PFSK-1 (cell line): ENCODE results near the gene PPL.

Experiments
- FOXP2 ChIP-seq: optimal IDR thresholded peaks from 2 replicates; pipeline ENCODE3; 2011; ENCODE audit warnings: borderline replicate concordance, control low read depth, inconsistent platforms; ENCODE audit not compliant: insufficient read depth; ENCODE audit errors: extremely low read length, extremely low read depth
- POLR2AphosphoS5 ChIP-seq: IDR thresholded peaks from 2 replicates; pipeline ENCODE4 v1.6.1; 2012; ENCODE audit warnings: low read depth, mild to moderate bottlenecking, control low read depth, low read length, moderate library complexity
- SIN3A ChIP-seq: IDR thresholded peaks from 2 replicates; pipeline ENCODE4 v1.6.1; 2012; ENCODE audit warnings: mild to moderate bottlenecking, low read length, moderate library complexity, borderline replicate concordance; ENCODE audit not compliant: insufficient read depth
- TAF1 ChIP-seq: IDR thresholded peaks from 2 replicates; pipeline ENCODE4 v1.6.1; 2012; ENCODE audit warnings: low read length, control low read depth, borderline replicate concordance; ENCODE audit not compliant: insufficient read depth
- TF ChIP-seq, protein P1 (sequence below), 2 experiments: IDR thresholded peaks; 2 replicates each; pipeline versions ENCODE4 v1.6.1 to v1.8.0; 2011 to 2012; ENCODE audit warnings: low read depth in 2 of 2, low read length in 2 of 2, control low read depth in 1 of 2, inconsistent platforms in 1 of 2, mild to moderate bottlenecking in 1 of 2, moderate library complexity in 1 of 2; ENCODE audit not compliant: insufficient read depth in 1 of 2

Gene PPL

DNA sequence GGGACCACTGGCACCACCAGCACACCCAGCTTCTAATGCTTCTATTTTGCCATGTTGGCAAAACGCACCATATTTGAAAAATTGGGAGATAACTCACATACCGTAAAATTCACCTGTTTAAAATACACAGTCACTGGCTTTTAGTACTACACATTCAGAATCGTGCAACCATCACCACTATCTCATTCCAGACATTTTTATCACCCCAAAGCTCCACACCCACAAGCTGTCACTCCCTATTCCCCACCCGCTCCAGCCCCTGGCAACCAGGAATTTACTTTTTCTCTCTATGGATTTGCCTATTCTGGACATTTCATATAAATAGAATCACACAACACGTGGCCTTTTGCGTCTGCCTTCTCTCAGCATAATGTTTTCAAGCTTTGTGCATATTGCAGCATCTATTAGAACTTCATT is 25.0 kb downstream of the PPL start:
- TF ChIP-seq SIN3A (no peak), TAF1 (no peak), POLR2AphosphoS5 (no peak)

DNA sequence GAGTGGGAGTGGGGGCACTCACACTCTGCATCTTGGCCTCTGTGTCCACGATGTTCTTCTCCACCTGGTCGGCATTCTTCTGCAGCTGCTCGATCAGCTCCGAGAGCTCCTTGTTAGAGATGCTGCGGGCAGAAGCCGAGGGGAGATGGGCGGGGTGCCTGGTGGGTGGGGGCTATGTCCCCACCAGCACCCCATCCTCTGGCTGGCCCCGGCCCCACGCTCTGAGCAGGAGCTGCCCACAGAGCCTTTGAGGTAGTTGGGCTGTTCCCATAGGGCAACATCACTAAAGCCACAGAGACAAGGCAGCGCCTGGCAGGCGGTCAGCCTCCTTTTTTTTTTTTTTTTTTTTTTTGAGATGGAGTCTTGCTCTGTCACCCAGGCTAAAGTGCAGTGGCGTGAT is 26.1 kb downstream of the PPL start:
- TF ChIP-seq POLR2AphosphoS5 (no peak), FOXP2 (no peak), SIN3A (no peak), TAF1 (no peak)
- TF ChIP-seq, protein P1, sequence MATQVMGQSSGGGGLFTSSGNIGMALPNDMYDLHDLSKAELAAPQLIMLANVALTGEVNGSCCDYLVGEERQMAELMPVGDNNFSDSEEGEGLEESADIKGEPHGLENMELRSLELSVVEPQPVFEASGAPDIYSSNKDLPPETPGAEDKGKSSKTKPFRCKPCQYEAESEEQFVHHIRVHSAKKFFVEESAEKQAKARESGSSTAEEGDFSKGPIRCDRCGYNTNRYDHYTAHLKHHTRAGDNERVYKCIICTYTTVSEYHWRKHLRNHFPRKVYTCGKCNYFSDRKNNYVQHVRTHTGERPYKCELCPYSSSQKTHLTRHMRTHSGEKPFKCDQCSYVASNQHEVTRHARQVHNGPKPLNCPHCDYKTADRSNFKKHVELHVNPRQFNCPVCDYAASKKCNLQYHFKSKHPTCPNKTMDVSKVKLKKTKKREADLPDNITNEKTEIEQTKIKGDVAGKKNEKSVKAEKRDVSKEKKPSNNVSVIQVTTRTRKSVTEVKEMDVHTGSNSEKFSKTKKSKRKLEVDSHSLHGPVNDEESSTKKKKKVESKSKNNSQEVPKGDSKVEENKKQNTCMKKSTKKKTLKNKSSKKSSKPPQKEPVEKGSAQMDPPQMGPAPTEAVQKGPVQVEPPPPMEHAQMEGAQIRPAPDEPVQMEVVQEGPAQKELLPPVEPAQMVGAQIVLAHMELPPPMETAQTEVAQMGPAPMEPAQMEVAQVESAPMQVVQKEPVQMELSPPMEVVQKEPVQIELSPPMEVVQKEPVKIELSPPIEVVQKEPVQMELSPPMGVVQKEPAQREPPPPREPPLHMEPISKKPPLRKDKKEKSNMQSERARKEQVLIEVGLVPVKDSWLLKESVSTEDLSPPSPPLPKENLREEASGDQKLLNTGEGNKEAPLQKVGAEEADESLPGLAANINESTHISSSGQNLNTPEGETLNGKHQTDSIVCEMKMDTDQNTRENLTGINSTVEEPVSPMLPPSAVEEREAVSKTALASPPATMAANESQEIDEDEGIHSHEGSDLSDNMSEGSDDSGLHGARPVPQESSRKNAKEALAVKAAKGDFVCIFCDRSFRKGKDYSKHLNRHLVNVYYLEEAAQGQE (IDR thresholded peaks at IDR 0.05; ENCODE audit: insufficient read depth in 1 of 2, low read depth in 2 of 2, low read length in 2 of 2), result no peak

DNA sequence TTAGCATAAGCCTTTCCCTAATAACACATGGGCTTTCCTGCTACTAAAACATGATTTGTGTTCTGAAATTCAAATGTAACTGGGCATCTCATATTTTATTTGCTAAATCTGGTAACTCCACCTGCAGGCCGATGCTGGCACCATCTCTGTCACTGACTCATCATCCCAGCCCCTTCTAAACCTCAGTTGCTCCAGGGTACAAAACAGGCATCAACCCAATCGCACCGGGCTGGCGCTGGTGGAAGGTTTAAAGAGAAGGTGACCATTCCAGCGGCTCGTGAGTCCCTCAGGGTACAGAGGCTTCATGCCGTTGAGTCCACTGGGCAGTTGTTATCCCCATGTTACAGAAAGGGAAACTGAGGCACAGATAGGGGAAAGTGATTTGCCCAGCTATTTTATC is 27.1 kb downstream of the PPL start:
- TF ChIP-seq, protein P1 (IDR thresholded peaks at IDR 0.05; ENCODE audit: insufficient read depth in 1 of 2, low read depth in 2 of 2, low read length in 2 of 2), result no peak
- TF ChIP-seq SIN3A (no peak), TAF1 (no peak)

DNA sequence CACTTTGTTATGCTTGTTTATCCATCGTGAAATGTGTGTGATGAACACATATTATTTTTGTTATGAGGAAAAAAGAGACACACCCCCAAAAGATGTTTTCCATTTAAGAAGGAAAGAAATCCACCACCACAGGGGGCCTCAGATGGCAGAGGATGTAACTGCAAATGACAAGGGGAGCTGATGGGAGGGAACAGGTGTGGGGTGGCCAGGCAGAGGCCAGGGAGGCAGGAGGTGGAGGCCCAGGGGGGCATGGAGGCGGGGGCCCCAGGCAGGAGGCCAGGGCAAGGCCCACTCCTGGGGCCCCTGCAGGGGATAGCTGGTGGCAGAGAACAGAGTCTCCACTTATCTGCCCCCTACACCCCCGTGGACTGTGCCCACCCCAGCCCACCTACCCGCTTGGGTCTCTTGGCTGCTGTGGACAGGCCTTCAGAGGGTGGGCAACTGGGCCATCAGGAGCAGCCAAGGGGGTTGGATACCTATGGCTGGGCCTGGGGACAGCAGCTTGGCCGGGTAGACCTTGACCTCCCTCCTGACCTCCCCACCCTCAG is 28.0 kb downstream of the PPL start:
- TF ChIP-seq POLR2AphosphoS5 (no peak), SIN3A (no peak), TAF1 (no peak), FOXP2 (no peak)
- TF ChIP-seq, protein P1 (IDR thresholded peaks at IDR 0.05; ENCODE audit: insufficient read depth in 1 of 2, low read depth in 2 of 2, low read length in 2 of 2), result no peak

DNA sequence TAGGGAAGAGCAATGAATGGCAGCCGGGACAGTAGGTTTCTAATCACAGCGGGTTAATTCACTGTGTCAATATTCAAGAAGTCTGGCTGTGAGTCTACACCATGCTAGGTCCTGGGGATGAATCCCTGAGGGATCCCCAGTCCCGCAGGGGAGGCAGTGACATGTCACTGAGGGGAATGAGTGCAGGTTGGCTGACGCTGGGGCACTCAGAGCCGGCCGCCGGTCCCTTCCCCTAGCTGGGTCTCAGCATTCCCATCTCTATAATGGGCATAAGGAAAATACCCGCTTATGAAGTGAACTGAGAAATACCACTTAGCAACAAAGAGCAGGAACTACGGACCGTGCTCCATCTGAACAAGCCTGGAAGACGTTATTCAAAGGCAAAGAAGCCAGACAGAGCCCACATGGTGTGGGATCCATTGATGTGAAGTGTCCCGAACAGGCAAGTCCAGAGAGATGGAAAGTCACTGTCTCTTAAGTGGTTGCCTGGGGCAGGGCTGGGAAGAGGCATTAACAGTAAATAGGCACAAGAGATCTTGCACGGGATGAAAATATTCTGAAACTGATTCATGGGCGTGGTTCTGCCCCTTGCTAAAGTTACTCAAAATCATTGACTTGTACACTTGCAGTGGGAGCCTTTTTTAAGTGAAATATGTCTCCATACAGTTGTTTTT is 31.9 kb downstream of the PPL start:
- TF ChIP-seq TAF1 (no peak), FOXP2 (no peak), SIN3A (no peak), POLR2AphosphoS5 (no peak)
- TF ChIP-seq, protein P1 (IDR thresholded peaks at IDR 0.05; ENCODE audit: insufficient read depth in 1 of 2, low read depth in 2 of 2, low read length in 2 of 2), result no peak
